Superior temporal gyrus (tissue), 1 donor: ENCODE measurements around the gene CEP128.
"Not testable (repeated sequence)": the region's sequence is repeated elsewhere in the genome, so short reads cannot be mapped to it uniquely, and the experiment has no call there.

ENCODE experiments used
- DNase-seq: peaks from one replicate; pipeline ENCODE4 v3.0.0-alpha.2; 2016; ENCODE audit errors: extremely low spot score

CEP128 gene

GRCh38 chr14:80953211-80953610, 11.7 kb upstream of the CEP128 start:
- DNase-seq, result not testable (repeated sequence)

DNA sequence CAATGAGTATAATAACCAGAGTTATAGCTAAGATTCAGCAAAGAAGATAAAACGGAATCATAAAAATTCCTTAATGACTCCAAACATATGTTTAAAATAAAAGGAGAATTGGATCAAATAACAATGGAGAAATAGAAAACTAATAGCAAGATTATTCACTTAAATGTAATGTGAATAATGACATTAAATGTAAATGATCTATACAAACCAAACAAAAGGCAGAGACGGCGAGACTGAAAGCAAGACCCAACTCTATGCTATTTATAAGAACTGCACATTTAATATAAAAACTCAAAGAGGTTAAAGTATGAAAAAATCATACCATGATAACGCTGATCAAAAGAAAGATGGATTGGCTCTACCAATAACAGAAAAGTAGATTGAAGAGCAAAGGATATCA, 10.0 kb upstream of the CEP128 start:
- DNase-seq, result no peak

DNA sequence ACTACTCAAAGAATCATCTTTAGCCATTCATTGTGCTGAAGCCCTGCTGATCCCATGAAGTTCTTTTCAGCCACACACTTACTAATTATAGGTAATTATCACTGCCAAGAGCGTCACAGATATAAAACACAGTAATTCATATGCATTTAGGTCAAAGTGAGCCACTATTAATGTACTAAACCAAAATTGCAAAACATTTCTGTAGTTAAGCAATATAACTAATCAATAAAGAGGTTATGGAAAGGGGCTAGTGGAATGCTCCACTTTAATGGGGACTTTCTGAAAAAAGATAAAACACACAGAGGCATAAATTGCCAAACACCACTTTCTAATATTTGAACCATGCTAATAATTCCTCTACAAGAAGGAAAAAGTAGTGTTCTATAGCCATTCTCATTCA, 6.8 kb upstream of the CEP128 start:
- no peak for DNase-seq

DNA sequence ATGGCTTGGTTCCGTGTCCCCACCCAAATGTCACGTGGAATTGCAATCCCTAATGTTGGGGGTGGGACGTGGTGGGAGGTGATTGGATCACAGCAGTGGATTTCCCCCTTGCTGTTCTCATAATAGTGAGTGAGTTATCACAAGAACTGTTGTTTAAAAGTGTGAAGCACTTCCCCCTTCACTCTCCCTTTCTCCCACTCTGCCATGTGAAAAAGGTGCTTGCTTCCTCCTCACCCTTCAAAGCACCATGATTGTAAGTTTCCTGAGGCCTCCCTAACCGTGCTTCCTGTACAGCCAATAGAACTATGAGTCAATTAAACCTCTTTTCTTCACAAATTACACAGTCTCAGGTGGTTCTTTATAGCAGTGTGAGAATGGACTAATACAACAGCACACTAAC, 5.3 kb upstream of the CEP128 start:
- no peak for DNase-seq

DNA sequence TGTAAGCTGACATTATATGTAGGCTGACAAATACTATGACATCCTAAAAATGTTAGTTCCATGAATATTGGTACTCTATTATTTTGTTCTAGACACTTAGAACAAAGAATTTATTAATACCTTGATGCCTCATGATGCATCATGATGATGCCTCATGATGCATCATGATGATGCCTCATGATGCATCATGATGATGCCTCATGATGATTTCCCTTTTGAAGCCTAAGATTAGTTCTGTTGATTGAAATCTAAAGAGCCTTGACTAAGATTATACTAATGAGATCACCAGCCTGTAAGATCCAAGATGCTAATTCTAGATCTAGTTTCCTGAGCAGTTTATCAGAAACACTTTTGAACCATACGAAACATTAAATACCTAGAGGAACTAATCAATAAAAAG, 4.6 kb upstream of the CEP128 start:
- DNase-seq, result no peak

- DNase-seq, result no peak
Measured at GRCh38 chr14:80944861-80945617, 3.5 kb upstream of the CEP128 start.

- DNase-seq, result no peak
Measured at GRCh38 chr14:80942191-80942600, 658 bp upstream of the CEP128 start.

DNA sequence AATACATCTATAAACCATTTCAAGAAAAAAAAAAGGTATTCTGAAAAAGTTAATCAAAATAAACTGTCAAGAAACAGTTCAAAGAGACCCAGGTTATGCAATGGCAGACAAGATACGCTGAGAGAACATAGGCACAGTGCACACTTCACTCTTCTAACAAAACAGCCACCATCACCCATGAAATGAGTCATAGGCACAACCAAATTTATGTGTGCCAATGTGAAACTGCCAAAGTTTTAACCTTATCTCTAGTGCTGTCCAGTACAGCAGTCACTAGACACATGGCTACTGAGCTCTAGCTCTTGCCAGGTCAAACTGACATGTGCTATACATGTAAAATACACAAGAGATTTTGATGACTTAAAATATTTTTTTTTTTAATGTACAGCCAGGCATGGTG, 1.4 kb downstream of the CEP128 start:
- no peak for DNase-seq

- no peak for DNase-seq
Measured at GRCh38 chr14:80933686-80934085, 7.9 kb downstream of the CEP128 start.

- no peak for DNase-seq
Measured at GRCh38 chr14:80933282-80933681, 8.3 kb downstream of the CEP128 start.

GRCh38 chr14:80930836-80931389, 10.6 kb downstream of the CEP128 start:
- DNase-seq, result no peak

DNA sequence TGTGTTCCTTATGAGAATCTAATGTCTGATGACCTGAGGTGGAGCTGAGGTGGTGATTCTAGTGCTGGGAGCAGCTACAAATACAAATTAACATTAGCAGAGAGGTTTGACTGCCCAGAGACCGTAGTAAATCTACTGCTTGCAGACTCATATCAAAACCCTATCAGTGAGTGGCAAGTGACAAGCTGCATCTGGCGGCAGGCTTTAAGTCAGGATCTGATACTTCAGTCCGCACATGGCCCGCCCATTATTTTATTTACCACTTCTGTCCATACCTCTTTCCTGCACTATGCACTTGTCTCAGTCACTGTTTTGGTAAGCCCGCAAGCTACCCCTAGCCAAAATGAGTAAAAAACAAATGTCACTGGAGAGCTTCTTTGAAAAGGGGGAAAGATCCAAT, 11.4 kb downstream of the CEP128 start:
- DNase-seq, result no peak

DNA sequence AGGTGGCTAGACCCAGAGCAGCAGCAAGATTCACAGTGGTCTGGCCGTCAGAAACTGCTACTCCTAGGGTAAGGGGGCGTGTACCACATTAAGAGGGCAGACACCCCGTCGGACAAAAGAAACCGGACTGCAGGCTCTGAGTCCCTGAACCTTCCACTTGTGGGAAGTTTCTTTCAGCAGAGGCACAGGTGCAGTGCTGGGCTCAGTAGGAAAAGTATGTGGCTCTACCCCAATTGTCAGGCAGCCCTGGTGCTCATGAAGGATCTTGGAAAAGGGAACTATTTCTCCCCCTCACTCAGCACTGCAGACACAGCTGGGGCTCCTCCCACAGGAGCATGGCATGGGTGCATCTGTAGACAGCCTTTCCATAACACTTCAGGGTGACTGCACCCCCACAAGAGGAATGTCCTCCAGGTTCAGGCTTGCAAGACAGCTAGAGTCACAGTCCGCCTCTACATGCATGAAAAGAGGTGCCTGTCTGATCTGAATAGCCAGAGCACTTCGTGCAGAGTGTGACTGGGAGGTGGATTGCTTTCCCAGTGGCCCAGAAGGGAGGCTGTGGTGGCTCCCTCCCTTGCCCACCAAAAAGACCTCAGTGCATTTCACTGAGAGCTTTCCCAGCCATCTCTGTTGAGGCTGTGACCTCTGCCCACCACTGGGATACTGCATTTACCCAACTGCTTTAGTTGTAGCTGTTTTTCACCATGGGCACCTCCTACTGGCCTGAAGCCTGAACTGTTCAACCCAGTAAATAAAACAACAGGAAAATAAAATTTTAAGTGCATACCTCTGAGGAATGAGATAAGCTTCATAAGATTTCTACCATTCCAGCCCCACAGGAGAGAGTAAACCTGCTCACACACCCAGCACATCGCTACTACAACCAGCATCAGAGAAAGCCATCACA, 14.2 kb downstream of the CEP128 start:
- DNase-seq, result no peak

GRCh38 chr14:80926397-80927082, 15.0 kb downstream of the CEP128 start:
- DNase-seq, result no peak

DNA sequence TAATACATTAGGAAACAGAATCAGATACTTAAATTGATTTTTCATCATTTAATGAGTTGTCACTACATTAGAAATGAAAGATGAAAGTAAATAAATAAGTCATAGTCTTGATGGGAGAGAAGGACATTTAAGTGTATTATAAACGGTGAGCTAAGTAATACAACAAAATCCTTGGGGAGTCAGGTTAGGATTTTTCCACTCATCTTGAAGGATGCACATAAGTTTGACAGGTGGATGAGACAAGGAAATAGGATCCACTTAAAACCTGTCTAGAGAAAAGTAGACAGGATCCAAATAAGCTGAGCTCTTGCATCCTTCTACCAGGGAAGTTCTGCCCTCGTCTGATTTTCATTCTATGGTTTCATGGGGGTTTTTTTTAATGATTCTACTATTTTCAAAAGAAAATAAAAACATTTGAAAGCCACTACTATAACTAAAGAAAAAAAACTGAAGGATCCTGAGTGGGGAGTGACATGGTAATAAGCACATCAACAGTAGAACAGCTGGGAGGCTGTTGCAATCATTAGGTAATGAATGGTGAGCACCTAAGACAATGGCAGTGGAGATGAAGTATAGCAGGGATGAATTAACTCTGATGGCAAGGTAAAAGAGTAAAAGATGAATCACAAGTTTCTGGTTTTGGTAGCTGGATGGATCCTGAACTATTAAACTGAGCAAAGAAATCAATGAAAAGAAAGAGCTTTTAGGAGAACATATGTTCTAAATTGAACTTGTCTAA, 17.0 kb downstream of the CEP128 start:
- DNase-seq, result no peak

- no peak for DNase-seq
Measured at GRCh38 chr14:80923368-80923767, 18.2 kb downstream of the CEP128 start.

- no peak for DNase-seq
Measured at GRCh38 chr14:80919622-80920021, 21.9 kb downstream of the CEP128 start.

DNA sequence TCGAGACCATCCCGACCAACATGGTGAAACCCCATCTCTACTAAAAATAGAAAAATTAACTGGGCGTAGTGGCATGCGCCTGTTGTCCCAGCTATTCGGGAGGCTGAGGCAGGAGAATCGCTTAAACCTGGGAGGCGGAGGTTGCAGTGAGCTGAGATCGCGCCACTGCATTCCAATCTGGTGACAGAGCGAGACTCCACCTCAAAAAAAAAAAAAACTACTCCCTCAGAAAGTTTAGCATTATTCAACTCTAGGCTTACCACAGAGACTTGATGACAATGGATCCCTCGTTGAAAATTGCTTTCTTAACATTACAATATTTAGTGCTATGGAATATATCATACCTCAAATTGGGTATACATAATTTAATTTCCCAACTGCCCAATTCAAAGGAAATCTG, 29.5 kb downstream of the CEP128 start:
- not testable (repeated sequence) for DNase-seq

DNA sequence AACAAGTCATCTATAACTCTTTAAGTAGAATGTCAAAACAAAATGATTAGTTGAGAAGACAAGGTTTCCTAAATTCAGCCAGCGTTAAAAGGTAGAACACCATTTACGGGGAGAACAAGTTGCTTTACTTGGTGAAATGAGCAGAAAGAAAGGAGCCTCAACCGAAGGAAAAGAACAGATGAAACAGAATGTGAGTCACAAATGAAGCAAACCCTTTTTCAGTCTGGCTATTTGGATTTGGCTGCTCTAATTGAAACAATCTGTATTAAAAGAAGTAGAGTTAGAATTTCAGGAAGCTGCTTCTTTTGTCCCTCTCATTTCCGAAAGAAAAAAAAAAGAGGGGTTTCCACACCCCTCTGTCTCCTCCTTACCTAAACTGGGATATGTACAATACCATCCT, 34.6 kb downstream of the CEP128 start:
- DNase-seq, result no peak

DNA sequence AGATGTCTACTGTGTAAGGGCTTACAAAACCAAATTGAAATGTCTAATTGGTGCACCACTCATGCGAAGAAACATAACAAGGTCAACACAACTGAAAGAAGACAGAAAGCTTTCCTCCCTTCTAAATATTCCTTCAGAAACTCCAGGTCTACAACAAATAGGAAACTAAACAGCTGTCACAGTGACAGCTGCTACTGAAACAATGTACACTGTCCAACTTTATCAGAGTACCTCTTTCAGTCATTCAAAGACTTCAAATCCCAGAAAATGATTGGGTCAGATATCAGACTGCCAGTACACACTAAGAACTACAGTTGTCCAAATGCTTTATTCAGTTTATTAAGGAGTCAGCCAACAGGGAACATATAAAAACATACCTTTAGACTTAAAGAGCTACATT, 35.2 kb downstream of the CEP128 start:
- no peak for DNase-seq

GRCh38 chr14:80902608-80903007, 38.9 kb downstream of the CEP128 start:
- no peak for DNase-seq
